Activated naive CD4-positive, alpha-beta T cell treated with anti-CD3 and anti-CD28 coated beads for 36 hours (primary cell): ENCODE results near the gene SCGN. TPM values are rescaled to one million over a fixed set of nuclear protein-coding genes. Genes with fewer than 3 reads are reported as not detected.
A peak's percentile ranks its signal among the peaks of the same experiment; 100 is the strongest.

ENCODE experiments used
- CTCF ChIA-PET: fragments of 350-600 bp; sonication (Branson Sonifier 250); formaldehyde crosslinking; loops from one replicate; lab custom pipeline; 2021; ENCODE audit warnings: antibody characterized with exemption; lab: Charles Lee
- DNase-seq: peaks from one replicate; pipeline ENCODE4 v3.0.0-alpha.2; 2020
- H3K27ac Mint-ChIP-seq: one replicate; pipeline ENCODE4 v1.8.0; 2021; ENCODE audit warnings: mild to moderate bottlenecking, mixed read lengths
- H3K27me3 Mint-ChIP-seq: one replicate; pipeline ENCODE4 v1.8.0; 2021; ENCODE audit warnings: low read depth, mixed read lengths
- H3K36me3 Mint-ChIP-seq: one replicate; pipeline ENCODE4 v1.8.0; 2021; ENCODE audit warnings: low read depth, mixed read lengths
- H3K4me1 Mint-ChIP-seq: one replicate; pipeline ENCODE4 v1.8.0; 2021; ENCODE audit warnings: low read depth, mixed read lengths
- H3K4me3 Mint-ChIP-seq: one replicate; pipeline ENCODE4 v1.8.0; 2021; ENCODE audit warnings: mild to moderate bottlenecking, moderate library complexity, mixed read lengths
- H3K9me3 Mint-ChIP-seq: one replicate; pipeline ENCODE4 v1.8.0; 2021; ENCODE audit warnings: mixed read lengths
- intact Hi-C: fragments of 100-400 bp; cut with micrococcal nuclease; formaldehyde crosslinking; loops from one replicate; pipeline ENCODE4 v1.15.1; 2023
- total RNA-seq, 2 experiments: library from RNA; stranded (reverse); gene quantifications; one replicate each; pipeline ENCODE4 v1.2.3, GENCODE V29; 2021

The SCGN gene
- total RNA-seq, 2 experiments from 2014 or later: not detected

DNA sequence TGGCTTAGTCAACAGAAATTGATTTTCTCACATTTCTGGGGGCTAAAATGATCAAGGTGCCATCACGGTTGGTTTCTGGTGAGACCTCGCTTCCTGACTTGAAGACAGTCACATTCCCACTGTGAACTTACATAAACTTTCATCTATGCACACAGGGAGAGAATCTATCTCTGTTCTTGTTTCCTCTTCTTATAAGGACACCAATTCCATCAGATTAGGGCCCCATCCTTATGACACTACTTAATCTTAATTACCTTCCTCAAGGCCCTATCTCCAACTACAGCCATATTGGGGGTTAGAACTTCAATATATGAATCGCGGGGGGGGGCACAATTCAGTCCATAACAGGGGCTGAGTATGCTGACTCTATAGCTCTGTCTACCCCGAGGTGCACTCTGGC is 10.6 kb upstream of the SCGN start:
- H3K9me3 Mint-ChIP-seq: no peaks in the 10 kb centered on the region
- intact Hi-C loops: no loop called here
- no peaks in the 10 kb centered on the region for H3K4me1 Mint-ChIP-seq
- peaks cover 42% of the 10 kb centered on the region for H3K27me3 Mint-ChIP-seq
- H3K27ac Mint-ChIP-seq: no peak overlapping the region
- no peak for DNase-seq
- H3K36me3 Mint-ChIP-seq: no peaks in the 10 kb centered on the region
- H3K4me3 Mint-ChIP-seq: no peak overlapping the region
- CTCF ChIA-PET: no interaction called here

DNA sequence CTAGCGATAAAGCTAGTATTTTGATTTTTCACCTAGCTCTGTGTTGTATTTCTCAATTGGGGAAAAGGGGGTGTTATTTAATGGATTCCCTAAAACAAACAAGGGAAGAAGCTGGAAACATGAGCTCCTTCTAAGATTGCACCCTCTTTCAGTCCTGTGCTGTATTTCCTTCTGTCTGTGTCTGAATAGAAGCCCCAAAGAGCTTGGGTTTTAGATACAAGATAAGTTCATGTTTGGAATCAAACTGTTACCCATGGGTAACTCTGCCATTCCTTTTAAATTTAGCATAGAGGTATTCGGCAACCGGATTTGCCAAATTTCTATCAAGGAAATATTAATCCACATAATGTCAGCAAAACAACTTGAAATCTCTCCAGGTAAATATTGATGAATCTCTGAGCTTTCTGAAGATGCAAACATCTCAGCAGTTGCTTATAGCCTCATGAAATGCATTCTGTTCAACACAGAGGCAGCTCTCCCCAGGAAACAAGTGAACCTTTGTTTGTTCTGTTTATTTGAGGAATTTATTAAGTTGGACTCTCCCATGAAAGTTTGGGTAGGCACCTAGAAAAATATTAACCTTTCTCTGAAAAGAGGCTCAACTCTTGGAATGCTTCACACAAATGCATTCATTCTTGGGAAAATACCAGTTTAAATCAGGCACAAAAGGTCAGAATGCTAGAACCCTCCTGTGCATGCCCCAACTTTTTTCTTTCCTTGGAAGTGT is 9.9 kb upstream of the SCGN start:
- Mint-ChIP-seq H3K4me1 (no peaks in the 10 kb centered on the region), H3K27ac (no peak overlapping the region), H3K4me3 (no peak overlapping the region), H3K27me3 (peaks cover 42% of the 10 kb centered on the region), H3K36me3 (no peaks in the 10 kb centered on the region), H3K9me3 (no peaks in the 10 kb centered on the region)
- intact Hi-C loops: no loop called here
- no peak for DNase-seq
- CTCF ChIA-PET: no interaction called here

DNA sequence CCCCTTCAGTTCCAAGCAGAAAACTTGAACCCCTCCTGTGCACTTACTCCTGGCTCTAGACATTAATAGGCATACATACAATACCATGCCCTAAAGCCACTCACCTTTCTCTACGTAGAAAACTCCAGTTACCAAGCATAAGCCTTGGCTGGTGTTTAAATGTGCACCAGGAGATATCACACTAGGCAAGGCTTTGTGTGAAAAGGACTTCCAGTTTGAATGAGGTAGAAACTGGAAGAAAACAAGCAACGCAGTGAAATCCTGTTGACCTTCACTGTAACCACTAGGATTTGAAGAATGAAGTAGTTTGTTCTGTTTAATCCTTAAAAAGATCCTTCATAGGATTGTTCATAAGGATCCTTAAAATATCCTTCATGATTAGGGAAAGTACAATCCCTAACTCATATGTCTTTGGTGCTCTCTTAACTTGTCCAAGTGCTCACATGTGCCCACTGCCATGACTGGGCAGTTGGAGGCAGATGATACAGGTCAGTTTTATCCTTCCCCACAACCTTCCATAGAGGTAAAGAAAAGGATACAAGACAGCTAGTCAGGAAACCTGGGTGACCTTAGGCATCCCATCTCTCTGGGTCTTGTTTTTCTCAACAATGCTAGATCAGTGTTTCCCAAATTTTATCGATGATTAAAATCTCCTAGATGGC is 9.2 kb upstream of the SCGN start:
- H3K27ac Mint-ChIP-seq: no peak overlapping the region
- CTCF ChIA-PET: no interaction called here

DNA sequence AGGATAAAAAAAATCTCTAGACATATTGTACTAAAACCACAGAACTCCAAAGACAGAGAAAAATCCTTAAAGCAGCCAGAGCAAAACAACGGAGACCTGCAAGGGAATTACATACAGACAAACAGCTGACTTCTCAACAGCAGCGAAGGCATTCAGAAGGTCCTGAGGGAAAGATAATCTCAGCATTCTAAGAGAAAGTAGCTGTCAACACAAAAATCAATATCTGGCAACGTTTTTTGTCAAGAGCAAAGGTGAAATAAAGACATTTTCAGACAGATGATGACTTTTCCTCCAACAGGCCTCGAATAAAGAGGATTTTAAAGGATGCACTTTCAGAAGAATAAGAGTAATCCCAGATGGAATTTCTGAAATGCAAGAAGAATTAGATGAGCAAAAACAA is 6.1 kb upstream of the SCGN start:
- Mint-ChIP-seq H3K27ac (no peak overlapping the region), H3K4me3 (no peak overlapping the region), H3K9me3 (no peaks in the 10 kb centered on the region), H3K4me1 (no peaks in the 10 kb centered on the region), H3K36me3 (no peaks in the 10 kb centered on the region), H3K27me3 (peaks cover 53% of the 10 kb centered on the region)
- no peak for DNase-seq
- CTCF ChIA-PET: no interaction called here
- intact Hi-C loops: no loop called here

More for the DNA sequence above, 9.2 kb upstream of the SCGN start:
- Mint-ChIP-seq H3K4me1 (no peaks in the 10 kb centered on the region), H3K27me3 (peaks cover 42% of the 10 kb centered on the region), H3K9me3 (no peaks in the 10 kb centered on the region), H3K36me3 (no peaks in the 10 kb centered on the region), H3K4me3 (no peak overlapping the region)
- no peak for DNase-seq
- intact Hi-C loops: no loop called here

DNA sequence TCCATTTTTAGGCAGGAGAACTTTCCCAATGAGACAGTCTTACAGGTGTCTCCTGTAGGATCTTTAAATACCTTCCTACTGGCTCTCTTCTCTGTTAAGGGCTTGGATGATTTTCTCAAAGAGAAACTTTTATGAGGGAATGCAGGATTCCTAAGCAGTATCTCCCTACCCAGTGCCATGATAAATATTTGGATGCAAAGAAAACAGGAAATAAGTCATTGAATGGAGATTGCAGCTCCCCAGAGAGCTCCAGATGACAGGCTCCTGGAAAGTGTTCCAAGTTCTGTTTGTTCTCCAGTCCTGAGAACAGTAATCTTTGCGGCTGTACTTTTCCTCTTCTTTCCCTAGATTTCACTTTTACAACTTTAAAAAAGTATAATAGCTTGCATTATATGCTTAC is 2.4 kb upstream of the SCGN start:
- DNase-seq: no peak
- Mint-ChIP-seq H3K27me3 (peaks cover 51% of the 10 kb centered on the region), H3K27ac (no peak overlapping the region), H3K36me3 (no peaks in the 10 kb centered on the region), H3K4me1 (no peaks in the 10 kb centered on the region), H3K4me3 (no peak overlapping the region), H3K9me3 (no peaks in the 10 kb centered on the region)
- intact Hi-C loops: no loop called here
- CTCF ChIA-PET: no interaction called here

DNA sequence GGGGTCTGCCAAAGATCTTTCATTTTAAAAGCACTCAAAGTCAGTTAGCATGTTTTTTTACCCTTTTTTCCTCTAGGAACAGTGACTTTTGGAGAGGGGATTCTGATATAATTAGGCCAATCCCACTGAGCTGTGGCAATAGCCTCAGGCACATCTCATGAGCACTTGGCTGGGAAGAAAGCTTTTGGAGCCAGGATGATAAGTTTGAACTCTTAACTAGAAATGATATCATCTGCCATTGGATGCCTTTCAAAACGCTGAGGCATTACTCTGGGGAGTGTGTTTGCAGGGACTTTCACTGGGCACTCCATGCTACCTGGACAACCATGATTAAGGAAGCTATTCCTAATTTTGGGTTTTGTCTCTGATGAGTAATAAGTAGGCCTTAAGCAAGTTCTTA is 3.7 kb downstream of the SCGN start:
- Mint-ChIP-seq H3K4me3 (no peak overlapping the region), H3K9me3 (no peaks in the 10 kb centered on the region), H3K4me1 (no peaks in the 10 kb centered on the region), H3K27ac (no peak overlapping the region), H3K27me3 (peaks cover 45% of the 10 kb centered on the region), H3K36me3 (no peaks in the 10 kb centered on the region)
- no peak for DNase-seq
- CTCF ChIA-PET: no interaction called here
- intact Hi-C loops: no loop called here

DNA sequence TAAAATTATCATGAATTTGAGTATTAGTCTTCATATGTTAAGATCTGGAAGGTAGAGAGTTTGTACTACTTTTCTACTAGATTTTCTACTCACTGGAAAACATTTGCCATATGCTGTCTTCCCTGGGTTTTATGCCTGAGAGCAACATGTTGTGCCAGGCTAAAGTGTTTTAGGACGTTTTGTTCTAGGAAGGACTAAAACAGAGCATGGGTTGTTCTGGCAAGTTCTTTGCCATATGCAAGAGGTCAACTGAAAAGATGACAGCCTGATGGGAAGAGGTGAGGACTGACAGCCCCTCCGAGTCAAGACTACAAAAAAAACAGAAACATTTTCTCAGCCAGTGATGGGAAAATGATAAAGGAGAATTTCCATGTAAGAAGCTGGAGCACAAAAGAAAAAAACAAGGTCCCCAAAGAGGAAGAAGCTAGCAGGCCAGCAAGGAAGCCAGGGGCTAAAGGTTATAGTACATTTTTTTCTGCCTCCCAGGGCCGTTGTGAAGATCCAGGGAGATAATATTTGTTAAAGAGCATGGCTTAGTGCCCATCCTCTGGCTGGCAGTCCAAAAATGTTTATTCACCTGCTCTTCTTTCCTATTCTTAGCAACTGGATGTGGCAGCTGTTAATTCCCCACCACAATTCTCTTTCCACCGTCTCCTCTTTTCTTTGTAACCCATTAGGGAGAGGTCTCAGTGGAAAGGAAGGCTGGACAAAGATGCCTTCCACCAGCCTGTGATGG is 7.8 kb downstream of the SCGN start:
- Mint-ChIP-seq H3K4me3 (no peak overlapping the region), H3K9me3 (no peaks in the 10 kb centered on the region), H3K27me3 (peaks cover 33% of the 10 kb centered on the region), H3K4me1 (no peaks in the 10 kb centered on the region), H3K27ac (no peak overlapping the region), H3K36me3 (no peaks in the 10 kb centered on the region)
- intact Hi-C loops: no loop called here
- CTCF ChIA-PET: no interaction called here
- no peak for DNase-seq

DNA sequence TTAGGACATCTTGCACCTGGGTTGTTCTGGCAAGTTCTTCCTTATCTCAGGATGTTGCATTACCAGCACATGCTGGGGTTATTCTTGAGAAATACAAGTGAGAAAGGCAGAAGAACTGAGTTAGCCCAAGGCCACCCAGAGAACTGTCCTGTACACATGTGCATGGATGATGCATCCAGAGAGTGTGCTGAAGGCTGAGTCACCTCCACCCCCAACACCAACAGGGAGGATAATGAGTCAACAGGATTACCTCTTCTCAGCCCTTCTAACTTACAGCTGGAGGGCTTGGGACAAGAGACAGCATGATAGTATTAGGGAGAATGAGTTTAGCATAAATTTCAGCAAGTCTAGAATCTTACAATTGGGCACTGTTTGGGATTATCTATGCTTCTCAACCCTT is 8.5 kb downstream of the SCGN start:
- Mint-ChIP-seq H3K4me1 (no peaks in the 10 kb centered on the region), H3K36me3 (no peaks in the 10 kb centered on the region), H3K9me3 (no peaks in the 10 kb centered on the region), H3K27ac (no peak overlapping the region), H3K4me3 (no peak overlapping the region), H3K27me3 (peaks cover 29% of the 10 kb centered on the region)
- CTCF ChIA-PET: no interaction called here
- intact Hi-C loops: no loop called here
- peak; percentile 51 for DNase-seq

DNA sequence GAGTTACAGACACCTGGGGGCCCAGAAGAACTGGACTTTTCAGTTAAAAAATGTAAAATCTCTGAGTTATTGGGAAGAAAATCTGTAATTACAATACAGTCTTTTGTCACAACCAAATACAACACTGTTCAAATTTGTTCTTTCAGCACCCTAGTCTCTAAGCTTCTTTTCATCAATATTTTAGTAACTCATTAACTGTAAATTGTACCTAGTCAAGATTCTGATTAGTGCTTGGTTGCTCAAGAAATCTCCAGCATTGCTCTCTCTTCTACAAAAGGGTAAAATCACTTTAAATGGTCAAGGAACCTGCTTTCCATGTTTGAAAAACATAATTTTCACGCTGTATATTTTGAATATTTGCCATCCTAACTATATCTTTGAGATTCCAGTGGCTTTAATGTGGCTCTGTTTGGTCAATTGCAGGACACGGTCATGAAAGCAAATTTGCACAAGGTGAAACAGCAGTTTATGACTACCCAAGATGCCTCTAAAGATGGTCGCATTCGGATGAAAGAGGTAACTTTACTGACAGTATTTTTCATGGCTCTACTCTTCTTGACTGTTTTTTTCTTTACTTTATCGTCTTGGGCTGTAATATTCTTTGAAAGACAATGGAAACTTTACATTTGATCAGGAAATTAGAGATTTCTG is 9.2 kb downstream of the SCGN start:
- no peak overlapping the region for H3K4me3 Mint-ChIP-seq
- no peak overlapping the region for H3K27ac Mint-ChIP-seq
- no peaks in the 10 kb centered on the region for H3K4me1 Mint-ChIP-seq
- no peaks in the 10 kb centered on the region for H3K9me3 Mint-ChIP-seq
- intact Hi-C loops: no loop called here
- H3K27me3 Mint-ChIP-seq: peaks cover 29% of the 10 kb centered on the region
- DNase-seq: no peak
- H3K36me3 Mint-ChIP-seq: no peaks in the 10 kb centered on the region
- CTCF ChIA-PET: no interaction called here

DNA sequence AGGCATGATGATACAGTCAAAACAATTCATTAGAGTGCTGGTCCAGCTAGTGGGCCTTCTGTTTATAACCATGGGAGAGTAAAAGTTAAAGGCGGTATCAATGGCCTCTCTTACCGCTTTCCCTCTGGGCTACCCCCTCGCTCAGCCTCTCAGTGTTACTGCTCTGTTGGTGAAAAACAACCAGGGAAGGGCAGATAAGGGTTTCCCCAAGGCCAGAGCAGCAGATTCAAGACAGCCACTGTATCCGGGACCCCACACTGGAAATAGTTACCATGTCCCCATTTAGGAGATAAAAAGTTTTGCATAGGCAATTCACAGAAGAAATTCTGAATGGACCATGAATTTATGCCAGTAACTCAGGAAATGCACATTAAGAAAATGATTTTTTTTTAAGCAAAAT is 13.4 kb downstream of the SCGN start:
- Mint-ChIP-seq H3K9me3 (no peaks in the 10 kb centered on the region), H3K36me3 (no peaks in the 10 kb centered on the region), H3K27ac (no peak overlapping the region), H3K4me3 (no peak overlapping the region), H3K4me1 (no peaks in the 10 kb centered on the region), H3K27me3 (peaks cover 20% of the 10 kb centered on the region)
- no peak for DNase-seq
- CTCF ChIA-PET: no interaction called here
- intact Hi-C loops: no loop called here

DNA sequence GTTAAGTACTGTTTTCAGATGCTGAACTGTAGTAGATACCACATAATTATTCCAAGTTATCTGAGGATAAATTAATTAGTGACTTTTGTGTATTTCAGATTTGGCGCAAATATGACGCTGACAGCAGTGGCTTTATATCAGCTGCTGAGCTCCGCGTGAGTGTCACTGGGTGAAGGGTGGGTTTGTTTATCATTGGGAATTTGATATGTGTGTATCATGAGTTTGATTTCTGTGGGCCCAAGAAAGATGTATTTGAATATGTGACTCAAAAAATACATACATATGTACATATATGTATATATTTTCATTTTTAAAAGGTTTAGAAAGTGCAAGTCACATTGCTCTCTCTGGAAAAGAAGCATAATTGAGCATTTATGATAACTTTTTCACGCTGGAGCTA is 17.4 kb downstream of the SCGN start:
- no peaks in the 10 kb centered on the region for H3K36me3 Mint-ChIP-seq
- no peak overlapping the region for H3K4me3 Mint-ChIP-seq
- CTCF ChIA-PET: no interaction called here
- H3K27ac Mint-ChIP-seq: no peak overlapping the region
- intact Hi-C loops: no loop called here
- H3K4me1 Mint-ChIP-seq: no peaks in the 10 kb centered on the region
- H3K9me3 Mint-ChIP-seq: no peaks in the 10 kb centered on the region
- no peak for DNase-seq
- H3K27me3 Mint-ChIP-seq: peaks cover 10% of the 10 kb centered on the region

DNA sequence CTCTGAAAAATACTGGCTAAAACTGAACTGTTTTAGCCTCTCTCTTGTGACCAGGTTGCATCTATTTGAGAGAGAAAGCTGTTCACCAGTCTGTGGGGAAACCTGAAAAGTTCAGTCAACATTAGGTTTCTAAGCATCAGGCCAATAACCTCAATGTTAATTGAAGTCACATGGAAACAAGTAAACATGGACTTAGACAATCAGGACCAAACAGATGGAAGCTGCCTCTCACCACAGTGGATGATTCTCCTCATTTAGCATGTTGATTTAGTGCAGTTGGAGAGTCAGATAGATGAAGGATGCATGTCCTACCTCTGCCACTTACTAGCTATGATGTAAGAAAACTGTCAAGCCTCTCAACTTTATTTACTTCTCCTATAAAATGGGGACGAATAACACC is 18.2 kb downstream of the SCGN start:
- H3K27me3 Mint-ChIP-seq: peaks cover 4% of the 10 kb centered on the region
- intact Hi-C loops: no loop called here
- no peak for DNase-seq
- no peaks in the 10 kb centered on the region for H3K4me1 Mint-ChIP-seq
- no peaks in the 10 kb centered on the region for H3K9me3 Mint-ChIP-seq
- H3K36me3 Mint-ChIP-seq: no peaks in the 10 kb centered on the region
- no peak overlapping the region for H3K4me3 Mint-ChIP-seq
- no peak overlapping the region for H3K27ac Mint-ChIP-seq
- CTCF ChIA-PET: interaction anchor here (0.7 kb wide), 1 partner anchor 113 kb away, joined by 3 read pairs; no protein-coding TSS in a partner anchor
